ENCODE results near the gene DDN.
A peak's percentile ranks its signal among the peaks of the same experiment; 100 is the strongest.

DDN gene

GRCh38 chr12:48990552-48990951 lies 8.6 kb downstream of the DDN start:
- no peak overlapping the region for H3K4me3 ChIP-seq (ENCODE audit: low read depth, low read length)
- no peak for DNase-seq (ENCODE audit: low read depth)

GRCh38 chr12:48988030-48988649 lies 11.0 kb downstream of the DDN start:
- DNase-seq (ENCODE audit: low read depth): no peak
- no peak overlapping the region for H3K4me3 ChIP-seq (ENCODE audit: low read depth, low read length)

GRCh38 chr12:48986720-48987291 lies 12.4 kb downstream of the DDN start:
- H3K4me3 ChIP-seq (ENCODE audit: low read depth, low read length): no peak overlapping the region
- no peak for DNase-seq (ENCODE audit: low read depth)

- DNase-seq (ENCODE audit: low read depth): no peak
- no peak overlapping the region for H3K4me3 ChIP-seq (ENCODE audit: low read depth, low read length)
Measured at GRCh38 chr12:48985901-48986300, 13.3 kb downstream of the DDN start.

GRCh38 chr12:48985475-48985897 lies 13.7 kb downstream of the DDN start:
- no peak overlapping the region for H3K4me3 ChIP-seq (ENCODE audit: low read depth, low read length)
- DNase-seq (ENCODE audit: low read depth): no peak

- no peak for DNase-seq (ENCODE audit: low read depth)
- no peak overlapping the region for H3K4me3 ChIP-seq (ENCODE audit: low read depth, low read length)
Measured at GRCh38 chr12:48982397-48983080, 16.6 kb downstream of the DDN start.

- no peak for DNase-seq (ENCODE audit: low read depth)
- no peak overlapping the region for H3K4me3 ChIP-seq (ENCODE audit: low read depth, low read length)
Measured at GRCh38 chr12:48981757-48982157, 17.4 kb downstream of the DDN start.

GRCh38 chr12:48980953-48981756 lies 18.0 kb downstream of the DDN start:
- peak overlapping the region; percentile 20 for H3K4me3 ChIP-seq (ENCODE audit: low read depth, low read length)
- DNase-seq (ENCODE audit: low read depth): no peak

- no peak for DNase-seq (ENCODE audit: low read depth)
- H3K4me3 ChIP-seq (ENCODE audit: low read depth, low read length): no peak overlapping the region
Measured at GRCh38 chr12:48980389-48980952, 18.7 kb downstream of the DDN start.

- H3K4me3 ChIP-seq (ENCODE audit: low read depth, low read length): peak overlapping the region; percentile 7
- no peak for DNase-seq (ENCODE audit: low read depth)
Measured at GRCh38 chr12:48979602-48980388, 19.4 kb downstream of the DDN start.

- no peak overlapping the region for H3K4me3 ChIP-seq (ENCODE audit: low read depth, low read length)
- no peak for DNase-seq (ENCODE audit: low read depth)
Measured at GRCh38 chr12:48978741-48979601, 20.2 kb downstream of the DDN start.

- H3K4me3 ChIP-seq (ENCODE audit: low read depth, low read length): no peak within 1 kb of the TSS
Measured at GRCh38 chr12:48978291-48978740, 20.9 kb downstream of the DDN start, which contains the start of gene WNT1. WNT1 (plus strand) TSS chr12:48978322; CDS start chr12:48978651, 329 bp downstream.

GRCh38 chr12:48977290-48978281 lies 21.6 kb downstream of the DDN start:
- H3K4me3 ChIP-seq (ENCODE audit: low read depth, low read length): no peak overlapping the region
- no peak for DNase-seq (ENCODE audit: low read depth)

More at GRCh38 chr12:48978291-48978740, 20.9 kb downstream of the DDN start, which contains the start of gene WNT1:
- DNase-seq (ENCODE audit: low read depth): no peak

- no peak overlapping the region for H3K4me3 ChIP-seq (ENCODE audit: low read depth, low read length)
- DNase-seq (ENCODE audit: low read depth): no peak
Measured at GRCh38 chr12:48973941-48974673, 25.1 kb downstream of the DDN start.

GRCh38 chr12:48973531-48973930 lies 25.6 kb downstream of the DDN start:
- DNase-seq (ENCODE audit: low read depth): no peak
- no peak overlapping the region for H3K4me3 ChIP-seq (ENCODE audit: low read depth, low read length)

- H3K4me3 ChIP-seq (ENCODE audit: low read depth, low read length): no peak overlapping the region
- DNase-seq (ENCODE audit: low read depth): no peak
Measured at GRCh38 chr12:48972952-48973483, 26.2 kb downstream of the DDN start.
